ENCODE measurements around the gene ARID1A. TPM values are rescaled to one million over a fixed set of nuclear protein-coding genes. Genes with fewer than 3 reads are reported as not detected.
A peak's percentile ranks its signal among the peaks of the same experiment; 100 is the strongest.

The ARID1A gene
- total and polyA plus RNA-seq, 9 donors = 27.6 to 102 (median 62.1) TPM

DNA sequence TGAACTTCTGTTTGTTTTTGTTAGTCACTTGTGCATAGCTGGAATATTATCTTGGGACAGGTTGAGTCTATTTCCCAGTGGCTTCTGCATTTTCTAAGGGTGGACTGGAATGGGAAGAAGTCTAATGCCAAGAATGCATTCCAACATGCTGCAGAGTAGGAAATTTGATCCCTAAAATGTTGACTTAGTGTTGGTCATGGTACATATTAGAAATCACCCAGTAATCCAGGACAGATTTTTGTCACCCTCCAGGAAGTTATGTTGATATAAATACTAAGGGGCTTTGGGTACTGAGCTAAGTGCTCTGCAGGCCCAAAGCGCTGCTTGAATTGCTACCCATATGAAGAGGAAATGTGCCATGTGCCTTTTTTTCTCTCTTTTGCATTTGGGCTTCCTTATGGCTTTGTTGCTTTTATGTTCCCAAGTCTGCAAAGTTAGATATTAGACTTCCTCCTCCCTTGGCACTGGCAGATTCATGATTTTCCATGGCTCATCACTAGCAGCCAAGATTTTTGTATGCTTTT lies 10.0 kb downstream of the ARID1A start:
- DNase-seq = no peak
- H3K27me3 ChIP-seq = no peaks in the 10 kb centered on the region
- no peaks in the 10 kb centered on the region for H3K9me3 ChIP-seq
- H3K27ac ChIP-seq = peak overlapping the region in 1 of 2 donors; percentile 33
- TF ChIP-seq CTCF (IDR thresholded peaks at IDR 0.05) (no peak), POLR2A (IDR thresholded peaks at IDR 0.05) (no peak), EP300 (IDR thresholded peaks at IDR 0.05) (no peak)
- no peak overlapping the region for H3K4me3 ChIP-seq
- WGBS, 3 donors = 39 to 60% (median 54%) methylated on average over 1 of the region's 1 CpG
- intact Hi-C loops (cut with DNase I) = no loop called here
- peaks cover 39% of the 10 kb centered on the region for H3K4me1 ChIP-seq (ENCODE audit: insufficient read depth)
- H3K36me3 ChIP-seq = no peaks in the 10 kb centered on the region

GRCh38 chr1:26706315-26706714 lies 10.5 kb downstream of the ARID1A start:
- Histone ChIP-seq H3K27me3 (no peaks in the 10 kb centered on the region), H3K4me1 (ENCODE audit: insufficient read depth) (peaks cover 37% of the 10 kb centered on the region), H3K4me3 (no peak overlapping the region), H3K9me3 (no peaks in the 10 kb centered on the region), H3K36me3 (no peaks in the 10 kb centered on the region), H3K27ac (peak overlapping the region in 1 of 2 donors; percentile 33)
- intact Hi-C loops (cut with DNase I) = no loop called here
- TF ChIP-seq POLR2A (IDR thresholded peaks at IDR 0.05) (no peak), EP300 (IDR thresholded peaks at IDR 0.05) (no peak), CTCF (IDR thresholded peaks at IDR 0.05) (no peak)
- 2 to 4% (median 4%) methylated on average over 5 of the region's 5 CpGs for WGBS, 3 donors
- DNase-seq = peak in 2 of 5 donors; percentile 19 to 21

DNA sequence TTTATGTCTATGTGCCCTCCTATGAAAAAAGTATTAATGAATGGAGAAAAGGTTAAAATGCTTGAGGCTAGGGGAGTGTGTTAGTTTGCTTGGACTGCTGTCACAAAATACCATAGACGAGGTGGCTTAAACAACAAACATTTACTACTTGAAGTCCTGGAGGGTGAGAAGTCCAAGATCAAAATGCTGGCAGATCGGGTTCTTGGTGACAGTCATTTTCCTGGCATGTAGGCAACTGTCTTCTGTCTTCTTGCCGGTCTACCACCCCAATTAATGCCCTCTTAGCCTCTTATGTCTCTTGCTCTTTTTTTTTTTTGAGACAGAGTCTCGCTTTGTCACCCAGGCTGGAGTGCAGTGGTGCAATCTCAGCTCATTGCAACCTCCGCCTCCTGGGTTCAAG lies 15.0 kb downstream of the ARID1A start:
- WGBS, 3 donors = 90 to 94% (median 91%) methylated on average over 5 of the region's 5 CpGs

GRCh38 chr1:26711777-26712176 lies 16.0 kb downstream of the ARID1A start:
- no peak for DNase-seq
- H3K27ac ChIP-seq = no peak overlapping the region
- no peak overlapping the region for H3K4me3 ChIP-seq
- TF ChIP-seq CTCF (IDR thresholded peaks at IDR 0.05) (no peak), EP300 (IDR thresholded peaks at IDR 0.05) (no peak), POLR2A (IDR thresholded peaks at IDR 0.05) (no peak)
- H3K27me3 ChIP-seq = no peaks in the 10 kb centered on the region
- 92 to 95% (median 93%) methylated on average over 5 of the region's 5 CpGs for WGBS, 3 donors
- intact Hi-C loops (cut with DNase I) = no loop called here
- no peaks in the 10 kb centered on the region for H3K9me3 ChIP-seq
- no peaks in the 10 kb centered on the region for H3K36me3 ChIP-seq
- H3K4me1 ChIP-seq (ENCODE audit: insufficient read depth) = peaks cover 24% of the 10 kb centered on the region

More for the DNA sequence above, 15.0 kb downstream of the ARID1A start:
- H3K4me3 ChIP-seq = no peak overlapping the region
- intact Hi-C loops (cut with DNase I) = no loop called here
- no peaks in the 10 kb centered on the region for H3K9me3 ChIP-seq
- no peaks in the 10 kb centered on the region for H3K36me3 ChIP-seq
- no peak overlapping the region for H3K27ac ChIP-seq
- no peak for TF ChIP-seq POLR2A (IDR thresholded peaks at IDR 0.05)
- no peak for TF ChIP-seq CTCF (IDR thresholded peaks at IDR 0.05)
- TF ChIP-seq EP300 (IDR thresholded peaks at IDR 0.05) = no peak
- no peaks in the 10 kb centered on the region for H3K27me3 ChIP-seq
- peaks cover 25% of the 10 kb centered on the region for H3K4me1 ChIP-seq (ENCODE audit: insufficient read depth)
- no peak for DNase-seq

Data from ovary (tissue), 9 donors.